Activated T-cell treated with anti-CD3 and anti-CD28 coated beads for 4 hours (primary cell): Measurements from ENCODE around the gene NUDT16L1.

ENCODE experiments used
- DNase-seq: peaks from one replicate; pipeline ENCODE4 v3.0.0-alpha.2; 2020

The NUDT16L1 gene

GRCh38 chr16:4683255-4684057 lies 9.9 kb upstream of the NUDT16L1 start:
- DNase-seq: no peak

- DNase-seq: no peak
Measured at GRCh38 chr16:4684058-4684715, 9.2 kb upstream of the NUDT16L1 start.

DNA sequence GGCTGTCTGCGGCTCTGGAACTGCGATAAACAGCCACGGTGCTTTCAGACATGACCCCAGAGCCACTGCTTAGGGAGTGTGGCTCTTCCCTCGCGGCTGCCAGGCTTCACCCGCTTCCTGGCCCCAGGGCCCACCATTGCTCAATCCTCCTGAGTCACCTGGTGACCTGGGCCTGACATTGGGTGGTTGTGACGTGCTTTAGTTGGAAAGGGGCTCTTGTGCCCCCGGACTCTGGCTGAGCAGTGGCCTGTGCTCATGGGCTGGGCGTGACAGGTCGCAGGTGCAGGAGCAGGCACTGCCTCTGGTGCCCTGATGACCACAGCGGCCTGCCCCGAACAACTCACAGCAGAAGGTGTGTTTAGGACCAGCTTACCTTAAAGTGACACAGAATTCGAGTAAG lies 8.6 kb upstream of the NUDT16L1 start:
- no peak for DNase-seq

GRCh38 chr16:4685292-4685691 lies 8.1 kb upstream of the NUDT16L1 start:
- DNase-seq: no peak

DNA sequence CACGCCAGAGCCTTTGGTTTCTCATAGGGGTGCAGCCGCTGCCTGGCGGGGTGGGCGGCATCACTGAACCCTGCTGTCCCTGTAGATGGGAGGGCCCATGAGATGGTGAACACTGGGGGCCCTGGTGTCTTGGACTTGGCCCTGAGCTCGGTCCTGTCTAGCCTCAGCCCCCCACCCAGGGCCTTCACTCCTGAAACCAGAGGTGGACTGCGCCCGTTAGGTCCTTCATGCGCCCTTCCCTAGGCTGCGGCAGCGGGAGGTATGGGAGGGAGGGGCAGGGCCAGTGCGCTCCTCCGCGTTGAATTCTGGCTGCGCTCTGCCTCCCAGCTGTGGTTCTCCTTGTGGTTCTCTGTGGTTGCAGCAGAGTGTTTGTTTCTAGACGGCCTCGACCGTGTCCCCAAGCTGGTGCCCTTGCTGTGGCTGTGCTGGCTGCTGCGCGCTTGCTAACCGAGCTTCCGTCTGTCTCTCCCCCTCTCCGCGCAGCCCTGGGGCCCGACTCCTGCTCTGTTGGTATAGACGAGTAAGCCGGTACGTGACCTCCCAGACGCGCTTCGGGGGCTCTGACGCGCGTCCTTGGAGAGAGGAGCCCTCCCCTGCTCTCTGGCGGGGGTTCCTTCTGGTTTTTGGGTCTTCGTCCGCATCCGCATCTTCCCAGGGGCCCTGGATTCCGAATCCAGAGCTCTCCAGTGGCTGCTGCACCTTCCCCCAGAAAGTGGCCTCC lies 7.4 kb upstream of the NUDT16L1 start:
- DNase-seq: no peak

GRCh38 chr16:4686497-4687210 lies 6.7 kb upstream of the NUDT16L1 start:
- DNase-seq: no peak

DNA sequence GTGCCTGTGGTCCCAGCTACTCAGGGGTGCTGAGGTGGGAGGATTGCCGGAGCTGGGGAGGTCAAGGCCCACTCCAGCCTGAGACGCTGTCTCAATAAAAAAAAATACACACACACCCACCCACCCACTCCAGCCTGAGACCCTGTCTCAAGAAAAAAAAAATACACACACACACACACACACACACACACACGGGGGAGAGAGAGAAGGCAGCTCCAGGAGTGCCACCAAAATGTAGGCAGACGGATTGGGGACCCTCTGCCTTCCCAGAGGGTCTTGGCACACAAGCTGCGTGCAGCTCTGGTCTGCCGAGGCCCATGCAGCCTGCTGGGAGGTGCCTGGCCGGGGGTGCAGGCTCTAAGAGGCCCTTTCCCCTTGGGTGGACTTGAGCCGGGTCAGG lies 5.9 kb upstream of the NUDT16L1 start:
- DNase-seq: no peak

DNA sequence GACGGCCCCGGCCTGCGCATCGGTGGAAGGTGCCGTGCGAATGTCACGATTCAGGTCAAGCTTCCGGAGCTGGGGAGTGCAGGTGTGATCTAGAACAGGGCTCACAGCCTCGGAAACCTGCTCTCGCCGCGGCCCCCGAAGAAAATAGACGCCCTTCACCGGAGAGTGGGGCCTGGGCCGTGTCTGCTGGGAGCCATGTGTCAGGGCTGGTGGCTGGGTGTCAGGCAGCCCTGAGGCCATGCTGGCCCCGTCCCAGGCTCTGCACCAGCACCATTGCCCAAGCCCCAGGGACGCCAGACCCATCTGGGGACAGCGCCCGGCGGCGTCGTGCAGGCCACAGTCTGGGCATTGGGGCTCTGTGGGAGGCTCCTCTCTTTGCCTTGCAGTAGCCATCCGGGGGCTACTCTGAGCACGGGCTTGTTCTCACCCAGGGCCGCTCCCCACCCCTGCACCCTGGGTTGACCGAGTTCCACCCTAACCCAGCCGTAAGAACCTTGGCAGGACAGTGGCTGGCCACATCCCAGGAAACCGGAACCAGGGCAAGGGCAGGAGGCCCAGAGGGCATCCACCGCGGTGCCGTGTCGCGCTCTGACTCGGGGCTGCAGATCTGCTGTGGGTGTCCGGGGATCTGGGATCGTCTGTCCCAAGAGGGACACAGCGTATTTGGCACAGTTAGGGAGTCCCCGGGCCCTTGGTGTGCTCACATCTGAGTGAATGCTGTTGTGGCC lies 5.3 kb upstream of the NUDT16L1 start:
- no peak for DNase-seq

GRCh38 chr16:4688674-4689045 lies 4.7 kb upstream of the NUDT16L1 start:
- no peak for DNase-seq

GRCh38 chr16:4689091-4689671 lies 4.2 kb upstream of the NUDT16L1 start:
- DNase-seq: no peak

DNA sequence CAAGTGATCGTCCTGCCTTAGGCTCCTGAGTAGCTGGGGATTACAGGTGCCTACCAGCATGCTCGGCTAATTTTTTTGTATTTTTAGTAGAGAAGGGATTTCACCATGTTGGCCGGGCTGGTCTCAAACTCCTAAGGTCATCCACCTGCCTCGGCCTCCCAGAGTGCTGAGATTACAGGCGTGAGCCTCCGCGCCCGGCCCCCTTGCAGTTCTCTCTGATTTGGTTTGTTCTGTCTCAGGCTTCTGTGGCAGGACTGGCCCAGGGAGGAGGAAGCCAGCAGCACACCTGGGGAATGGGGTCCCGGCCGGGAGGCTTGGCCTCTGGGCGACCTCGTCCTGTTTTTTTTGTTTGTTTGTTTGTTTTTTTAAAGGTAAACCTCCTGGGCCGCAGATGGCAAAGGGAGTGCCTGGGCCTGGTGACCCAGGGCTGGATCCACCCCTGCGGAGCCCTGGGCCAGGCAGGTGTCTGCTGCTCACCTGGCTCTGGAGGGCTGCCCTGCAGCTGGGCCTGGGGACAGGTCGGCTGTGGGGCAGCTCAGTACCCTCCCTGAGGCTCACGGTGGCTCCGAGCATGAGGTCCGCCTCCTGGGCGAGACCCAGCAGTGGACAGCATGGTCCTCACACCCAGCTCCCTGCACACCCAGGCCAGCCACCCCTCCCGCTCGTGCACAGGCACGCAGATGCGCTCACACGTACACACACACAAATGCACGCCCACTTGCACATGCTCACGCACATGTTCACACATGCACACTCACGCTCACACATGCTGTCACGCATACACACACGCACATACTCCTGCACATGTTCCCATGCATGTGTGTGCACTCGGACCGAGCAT lies 3.3 kb upstream of the NUDT16L1 start:
- no peak for DNase-seq

DNA sequence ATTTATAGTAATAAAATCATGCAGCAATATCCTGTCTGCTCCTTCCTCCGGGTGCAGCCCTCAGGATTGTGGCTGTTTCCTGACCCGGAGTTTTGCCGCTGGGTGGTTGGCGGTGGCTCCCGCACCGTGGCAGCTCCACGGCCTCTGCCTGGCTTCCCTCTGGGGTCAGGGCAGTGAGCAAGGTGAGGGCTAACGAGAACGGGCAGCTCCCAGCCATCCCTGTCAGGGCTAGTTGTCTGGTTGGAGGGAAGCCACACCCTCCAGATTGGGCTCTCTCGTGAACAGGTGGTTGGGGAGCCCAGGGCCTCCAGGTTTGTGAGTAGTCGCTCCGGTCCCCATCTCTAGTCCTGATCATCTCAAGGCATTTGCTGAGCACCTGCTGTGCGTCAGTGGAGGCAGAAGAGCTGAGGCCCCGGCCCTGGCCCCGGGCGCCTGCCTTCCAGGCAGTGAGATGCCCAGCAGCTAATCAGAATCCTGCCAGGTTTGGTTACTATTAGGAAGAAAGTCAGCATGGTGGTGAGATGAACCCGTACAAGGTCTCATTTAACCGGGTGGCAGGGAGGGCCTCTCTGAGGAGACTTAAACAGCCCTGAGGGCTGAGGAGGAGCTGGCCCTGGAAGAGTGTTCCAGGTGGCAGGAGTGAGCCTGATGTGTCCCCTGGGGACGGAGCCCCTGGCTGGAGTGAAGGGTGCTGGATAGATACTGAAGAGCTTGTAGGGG lies 2.3 kb upstream of the NUDT16L1 start:
- DNase-seq: no peak

DNA sequence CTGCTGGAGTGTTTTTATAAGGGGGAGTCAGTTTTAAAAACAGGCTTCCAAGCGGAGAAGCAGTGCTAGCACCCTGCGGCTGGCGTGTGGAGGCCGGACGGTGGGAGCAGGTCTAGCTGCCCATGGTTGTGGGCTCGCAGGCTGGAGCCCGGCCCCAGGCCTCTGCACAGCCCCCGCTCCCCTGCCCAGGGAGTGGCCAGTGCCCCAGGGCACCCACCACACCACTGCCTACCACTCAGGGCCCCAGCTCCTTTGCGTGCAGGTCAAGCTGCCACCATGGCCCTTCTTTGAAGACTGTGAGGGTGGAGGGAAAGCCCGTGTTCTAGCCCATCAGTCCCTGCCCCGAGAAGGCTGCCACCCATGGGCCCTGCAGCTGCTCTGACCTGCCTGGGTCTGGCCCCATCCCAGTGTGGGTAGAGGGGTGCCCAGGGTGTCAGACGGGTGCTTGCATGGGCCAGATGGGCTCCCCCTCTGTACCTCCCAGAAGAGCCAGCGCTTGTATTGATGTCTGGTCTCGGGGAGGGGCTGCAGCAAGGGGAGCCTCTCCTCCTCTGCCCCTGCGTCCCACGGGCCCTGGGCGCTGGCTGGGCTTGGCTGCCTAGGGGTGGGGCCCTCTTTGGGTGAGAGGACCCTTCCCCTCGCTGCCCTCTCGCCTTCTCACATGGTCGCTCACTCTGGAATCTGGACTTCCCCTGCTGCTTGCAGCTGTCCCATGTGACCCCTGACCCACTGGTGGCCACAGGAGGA lies 1.5 kb upstream of the NUDT16L1 start:
- DNase-seq: no peak

DNA sequence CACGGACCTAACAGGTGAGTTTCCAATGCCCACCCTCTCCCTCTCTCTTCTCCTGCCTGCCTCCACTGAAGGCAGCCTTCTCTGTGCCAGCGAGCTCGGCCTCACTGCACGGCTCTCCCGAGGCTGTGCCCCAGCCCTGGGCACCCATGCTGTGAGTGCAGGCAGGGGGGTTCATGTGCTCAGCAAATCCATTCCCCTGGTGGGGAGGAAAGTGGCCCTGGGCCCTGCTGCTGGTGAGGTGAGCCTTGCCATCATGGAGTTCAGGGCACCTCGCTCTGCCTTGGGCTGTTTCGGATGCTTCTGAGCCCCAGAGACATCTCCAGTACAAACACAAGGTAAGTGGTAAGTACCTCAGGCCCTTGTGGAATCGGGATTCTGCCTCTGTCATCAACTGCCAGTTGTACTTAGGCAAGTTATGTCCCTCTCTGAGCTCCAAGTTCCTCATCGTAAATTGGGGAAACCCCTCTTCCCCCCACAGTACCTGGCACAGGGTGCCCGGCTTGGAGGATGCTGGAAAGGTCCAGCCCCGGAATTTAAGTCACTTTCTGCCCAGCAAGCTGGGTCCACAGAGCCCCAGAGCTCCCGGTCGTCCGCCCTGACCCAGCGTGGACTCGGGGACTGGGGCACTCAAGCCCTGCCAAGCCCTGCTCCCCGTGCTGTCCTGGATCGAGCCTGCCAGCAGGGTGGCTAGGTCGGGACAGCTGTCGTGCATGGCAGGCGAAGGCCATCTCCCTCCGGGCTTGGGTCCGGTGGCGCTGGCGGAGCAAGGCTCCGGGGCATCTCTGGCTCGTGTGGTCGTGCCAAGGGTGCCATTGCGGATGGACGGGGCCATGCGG lies 684 bp upstream of the NUDT16L1 start:
- DNase-seq: no peak

DNA sequence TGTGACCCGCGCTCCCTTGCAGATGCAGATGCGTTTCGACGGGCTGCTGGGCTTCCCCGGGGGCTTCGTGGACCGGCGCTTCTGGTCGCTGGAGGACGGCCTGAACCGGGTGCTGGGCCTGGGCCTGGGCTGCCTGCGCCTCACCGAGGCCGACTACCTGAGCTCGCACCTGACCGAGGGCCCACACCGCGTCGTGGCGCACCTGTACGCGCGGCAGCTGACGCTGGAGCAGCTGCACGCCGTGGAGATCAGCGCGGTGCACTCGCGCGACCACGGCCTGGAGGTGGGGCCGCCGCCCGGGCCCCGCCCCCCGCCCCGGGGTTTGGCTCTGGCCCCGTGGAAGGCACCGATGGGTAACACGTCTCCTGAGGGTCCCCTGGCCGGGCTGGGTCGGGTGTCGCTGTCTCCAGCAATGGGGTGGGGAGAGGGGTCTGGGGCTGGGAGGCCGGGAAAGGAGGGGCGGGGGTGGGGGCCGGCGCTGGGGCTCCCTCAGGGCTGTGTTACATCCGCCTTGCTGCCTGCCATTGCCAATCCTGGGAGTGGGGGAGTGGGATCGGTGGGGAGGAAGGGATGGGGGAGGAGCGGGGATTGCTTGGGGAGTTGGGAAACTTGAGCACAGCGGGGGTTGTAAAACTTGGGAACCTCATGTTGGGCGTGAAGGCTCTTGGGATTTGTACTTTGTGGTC lies 737 bp downstream of the NUDT16L1 start:
- no peak for DNase-seq

GRCh38 chr16:4694642-4695451 lies 1.5 kb downstream of the NUDT16L1 start:
- DNase-seq: no peak

- DNase-seq: no peak
Measured at GRCh38 chr16:4695473-4696171, 2.3 kb downstream of the NUDT16L1 start.
